ENCODE results near the gene DGKD.

DGKD gene

GRCh38 chr2:233481368-233482142 lies 127.3 kb downstream of the DGKD start:
- no peak for DNase-seq

- DNase-seq, result no peak
Observed at GRCh38 chr2:233482616-233483015, 128.3 kb downstream of the DGKD start.

GRCh38 chr2:233485726-233486125 lies 131.4 kb downstream of the DGKD start:
- no peak for DNase-seq

- DNase-seq, result no peak
Observed at GRCh38 chr2:233486357-233486756, 132.1 kb downstream of the DGKD start.

GRCh38 chr2:233486778-233487552 lies 132.7 kb downstream of the DGKD start:
- no peak for DNase-seq

- no peak for DNase-seq
Observed at GRCh38 chr2:233487748-233488345, 133.6 kb downstream of the DGKD start.

- DNase-seq, result no peak
Observed at GRCh38 chr2:233489143-233489542, 134.8 kb downstream of the DGKD start.

- no peak for DNase-seq
Observed at GRCh38 chr2:233489666-233490065, 135.4 kb downstream of the DGKD start.

GRCh38 chr2:233490831-233491230 lies 136.5 kb downstream of the DGKD start:
- no peak for DNase-seq

GRCh38 chr2:233491326-233491725 lies 137.0 kb downstream of the DGKD start:
- no peak for DNase-seq

GRCh38 chr2:233492078-233492477 lies 137.8 kb downstream of the DGKD start:
- DNase-seq, result no peak

GRCh38 chr2:233492751-233493150 lies 138.5 kb downstream of the DGKD start:
- no peak for DNase-seq

GRCh38 chr2:233495503-233496496 lies 141.5 kb downstream of the DGKD start:
- DNase-seq, result no peak

- DNase-seq, result no peak
Observed at GRCh38 chr2:233497692-233498091, 143.4 kb downstream of the DGKD start.

- DNase-seq, result no peak
Observed at GRCh38 chr2:233498126-233498525, 143.8 kb downstream of the DGKD start.

GRCh38 chr2:233499928-233500327 lies 145.6 kb downstream of the DGKD start:
- DNase-seq, result no peak

GRCh38 chr2:233501198-233502076 lies 147.1 kb downstream of the DGKD start:
- DNase-seq, result no peak

GRCh38 chr2:233503481-233503880 lies 149.2 kb downstream of the DGKD start:
- no peak for DNase-seq

- DNase-seq, result no peak
Observed at GRCh38 chr2:233503947-233504637, 149.8 kb downstream of the DGKD start.

GRCh38 chr2:233513953-233514655 lies 159.8 kb downstream of the DGKD start:
- DNase-seq, result no peak

Data from DMS79 treated with DMSO at 0.1 percent for 48 hours (cell line).